Islet of Langerhans (tissue), 1 donor: Measurements from ENCODE around the gene MRE11.
"Not testable (repeated sequence)": the region's sequence is repeated elsewhere in the genome, so short reads cannot be mapped to it uniquely, and the experiment has no call there.

ENCODE experiments used
- FAIRE-seq: peaks from one replicate; lab custom pipeline; 2011; peaks lifted over from hg19 to GRCh38; lab: Jason Lieb, UNC

MRE11 gene

GRCh38 chr11:94493281-94494125 lies at the start of gene MRE11, which contains the start of gene ANKRD49:
Gene MRE11, minus strand, starts transcription at chr11:94493844. Its CDS starts 1,043 bp downstream, at chr11:94492801.
Gene ANKRD49, plus strand, starts transcription at chr11:94493984. Its CDS starts 2,710 bp downstream, at chr11:94496694.
- peak; percentile 93 for FAIRE-seq

GRCh38 chr11:94539420-94539819 lies 45.8 kb upstream of the MRE11 start:
- no peak for FAIRE-seq

DNA sequence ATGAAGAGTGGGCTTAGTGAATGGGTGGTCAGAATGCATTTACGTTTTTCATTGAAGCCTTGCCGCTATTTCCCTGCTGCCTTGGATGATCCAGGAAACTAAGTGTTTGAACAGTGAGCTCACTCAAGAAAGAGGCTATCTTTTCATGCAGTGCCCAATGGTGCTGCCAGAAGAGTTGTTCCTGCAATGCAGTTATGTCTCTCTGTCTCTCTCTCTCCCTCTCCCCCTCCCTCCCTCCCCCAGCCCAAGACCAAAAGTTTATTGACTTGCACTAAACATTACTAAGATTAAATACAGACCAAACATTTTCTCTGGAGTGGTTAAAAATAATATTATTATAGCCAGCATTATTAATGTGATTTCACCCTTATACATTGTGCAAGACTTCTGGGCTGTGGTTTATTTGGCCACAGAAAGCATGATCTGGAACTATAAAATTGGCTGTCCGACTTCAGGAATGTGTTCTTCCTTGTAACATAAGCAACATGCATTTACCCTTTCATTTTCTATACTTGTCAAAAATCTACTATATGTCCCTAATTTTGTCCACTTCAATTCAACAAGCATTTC lies 43.5 kb upstream of the MRE11 start:
- no peak for FAIRE-seq

GRCh38 chr11:94536386-94536785 lies 42.7 kb upstream of the MRE11 start:
- FAIRE-seq: no peak

GRCh38 chr11:94533696-94534630 lies 40.3 kb upstream of the MRE11 start:
- no peak for FAIRE-seq

DNA sequence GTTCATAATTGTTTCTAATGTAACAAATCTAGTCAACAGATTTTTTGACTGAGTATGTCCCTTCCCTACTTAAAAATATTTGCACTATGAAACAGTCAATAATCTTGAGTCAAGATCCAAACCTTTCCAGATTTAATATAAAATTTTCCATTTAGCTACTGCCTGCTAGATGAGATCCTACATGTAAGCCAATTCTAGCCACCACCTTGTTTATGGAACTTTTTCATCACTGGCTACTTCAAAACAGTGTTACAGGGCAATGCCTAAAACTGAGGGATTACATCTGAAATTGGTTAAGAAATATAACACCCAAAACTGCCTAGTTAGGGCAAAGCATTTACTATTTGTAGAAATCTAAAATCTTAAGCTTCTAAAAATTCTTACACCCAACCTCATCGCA lies 39.6 kb upstream of the MRE11 start:
- no peak for FAIRE-seq

- no peak for FAIRE-seq
Observed at GRCh38 chr11:94532211-94532610, 38.6 kb upstream of the MRE11 start.

DNA sequence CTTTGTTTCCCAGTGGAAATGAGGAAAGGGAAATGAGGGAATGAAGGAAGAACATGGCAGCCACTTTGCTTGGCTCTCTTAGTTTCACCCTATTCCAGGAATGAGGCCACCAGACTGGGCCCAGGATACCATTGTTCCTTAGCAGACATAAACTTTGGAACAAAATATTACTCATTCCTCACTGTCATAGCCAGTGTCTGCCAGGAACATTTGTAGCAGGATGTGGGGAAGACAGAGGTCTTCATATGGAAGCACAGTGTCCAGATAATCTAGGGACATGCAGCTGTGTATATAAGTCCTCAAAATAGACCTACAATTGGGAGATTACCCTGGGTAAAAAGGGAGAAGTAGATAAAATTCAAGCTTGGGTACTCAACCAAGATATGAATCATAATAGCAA lies 34.9 kb upstream of the MRE11 start:
- no peak for FAIRE-seq

DNA sequence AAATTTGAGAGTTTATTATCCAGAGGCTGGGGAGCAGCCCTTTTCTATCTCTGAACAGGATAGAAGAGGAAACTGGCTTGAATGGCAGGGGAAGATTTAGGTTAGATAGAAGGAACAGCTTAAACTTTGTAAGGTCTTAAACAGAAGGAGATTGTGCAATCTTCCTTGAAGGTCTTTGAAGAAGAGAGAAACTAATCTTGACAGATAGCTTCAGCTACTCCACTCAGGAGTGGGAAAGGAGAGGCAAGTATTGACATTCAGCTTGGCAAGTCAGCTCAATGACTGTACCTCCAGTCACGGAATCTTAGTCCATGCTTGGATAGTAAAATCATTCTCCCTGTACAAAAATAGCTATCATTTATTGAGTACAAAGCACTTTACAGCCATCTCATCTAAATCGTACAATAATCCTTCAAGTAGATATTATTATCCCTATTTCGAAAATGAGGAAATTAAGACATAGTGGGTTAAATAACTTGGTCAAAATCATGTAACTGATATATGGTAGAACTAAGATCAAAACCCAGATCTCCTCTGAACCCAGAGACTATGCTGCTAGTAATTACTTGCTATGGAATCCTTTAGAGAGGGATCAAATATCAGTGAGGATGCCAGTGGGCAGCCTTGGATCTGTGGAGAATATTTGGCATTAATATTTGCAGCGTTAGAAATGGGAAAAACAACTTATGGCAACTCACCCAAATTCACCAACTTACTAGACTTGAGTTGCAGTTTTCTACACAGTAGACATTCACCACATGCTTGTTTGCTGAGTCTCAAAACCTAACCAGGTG lies 33.2 kb upstream of the MRE11 start:
- FAIRE-seq: no peak

DNA sequence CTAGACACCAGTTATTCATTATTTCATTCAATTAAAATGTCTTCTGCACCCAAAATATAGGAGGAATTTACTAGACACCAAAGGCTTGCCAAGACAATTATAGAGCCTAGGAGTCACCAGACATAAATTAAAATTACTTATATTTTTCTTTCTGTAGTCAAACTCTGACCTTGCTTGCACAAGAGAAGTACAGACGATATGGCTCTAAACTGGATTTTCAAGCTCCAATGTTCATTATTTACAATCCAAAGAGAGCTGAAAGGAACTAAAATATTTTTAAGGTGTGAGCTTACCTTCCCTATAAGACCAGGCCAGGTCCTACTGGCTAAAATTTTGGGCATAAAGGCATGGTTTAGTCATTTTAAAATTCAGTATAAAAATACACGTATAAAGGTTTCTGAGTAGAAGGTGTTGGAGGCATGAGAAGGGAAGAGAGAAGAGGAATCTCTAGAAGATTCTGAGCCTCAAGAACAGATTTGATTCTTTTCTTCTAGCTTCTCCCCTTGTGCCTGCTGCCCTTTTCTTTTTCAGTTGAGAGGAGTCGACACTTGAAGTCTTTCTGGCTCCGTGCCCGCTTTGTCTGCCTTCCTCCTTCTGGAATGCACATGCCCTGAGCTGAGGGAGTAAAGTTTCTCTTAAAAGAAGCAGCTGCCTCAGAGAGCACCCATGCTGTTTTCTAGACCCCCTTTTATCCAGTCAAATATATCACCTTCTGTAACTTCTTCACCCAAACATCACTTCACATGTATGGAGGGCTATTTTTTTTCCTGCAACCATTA lies 32.1 kb upstream of the MRE11 start:
- FAIRE-seq: no peak

DNA sequence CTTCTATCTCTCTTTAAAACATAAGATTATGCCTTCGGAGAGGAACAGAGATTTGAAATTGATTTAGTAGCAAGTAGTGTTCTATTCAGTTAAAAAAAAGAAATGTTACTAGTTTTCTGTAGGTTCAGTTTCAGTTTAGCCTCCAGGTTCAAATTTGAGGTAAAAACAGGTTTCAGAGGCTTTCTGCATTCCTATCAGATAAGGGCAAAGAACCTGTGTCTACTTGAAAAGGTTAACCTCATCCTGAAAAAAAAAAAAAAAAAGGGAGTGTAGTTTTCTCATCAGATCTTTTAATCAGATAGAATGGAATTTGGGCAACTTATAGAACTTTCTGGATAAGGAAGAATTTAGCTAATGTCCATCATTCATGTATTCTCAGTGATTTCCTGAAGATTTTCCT lies 30.7 kb upstream of the MRE11 start:
- FAIRE-seq: no peak

DNA sequence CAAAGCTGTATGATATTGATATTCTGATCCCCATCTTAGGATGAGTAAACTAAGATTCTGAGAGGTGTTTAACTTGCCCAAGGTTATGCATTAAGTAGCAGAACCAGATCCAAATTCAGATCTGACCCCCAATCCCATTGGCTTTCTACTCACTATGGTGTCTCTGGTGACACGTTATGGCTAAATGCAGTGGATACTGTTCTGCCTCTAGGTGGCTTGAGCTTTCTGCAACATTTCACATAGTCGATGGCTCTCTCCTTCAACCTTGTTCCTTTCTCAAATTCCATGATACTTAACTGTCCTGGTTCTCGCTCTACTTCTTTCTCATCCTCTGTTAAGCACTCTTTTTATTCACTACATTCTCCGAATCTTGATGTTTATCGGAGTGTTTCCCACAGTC lies 28.0 kb upstream of the MRE11 start:
- FAIRE-seq: no peak

GRCh38 chr11:94519478-94520084 lies 25.9 kb upstream of the MRE11 start:
- FAIRE-seq: peak; percentile 99

DNA sequence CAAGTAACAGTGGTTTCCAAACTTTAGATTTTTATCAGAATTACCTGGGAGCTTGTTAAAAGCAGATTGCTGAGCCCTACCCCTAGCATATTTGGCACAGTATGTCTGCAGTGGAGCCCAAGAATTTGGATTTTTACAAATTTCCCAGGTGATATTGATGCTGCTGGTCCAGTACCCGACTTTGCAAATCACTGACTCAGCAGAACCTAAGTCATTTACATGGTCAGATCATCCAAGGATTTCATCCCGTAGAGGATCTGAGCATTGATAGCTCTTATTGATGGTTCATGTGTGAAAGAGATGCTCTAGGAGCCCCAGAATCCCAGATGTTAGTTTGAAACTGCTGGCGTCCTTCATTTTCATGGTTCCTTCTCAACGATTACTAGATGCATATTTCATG lies 24.7 kb upstream of the MRE11 start:
- no peak for FAIRE-seq

- no peak for FAIRE-seq
Observed at GRCh38 chr11:94516725-94517124, 23.1 kb upstream of the MRE11 start.

- no peak for FAIRE-seq
Observed at GRCh38 chr11:94515398-94515797, 21.8 kb upstream of the MRE11 start.

GRCh38 chr11:94513091-94513490 lies 19.4 kb upstream of the MRE11 start:
- no peak for FAIRE-seq

GRCh38 chr11:94511932-94512781 lies 18.5 kb upstream of the MRE11 start, which contains the start of gene C11orf97:
Gene C11orf97, plus strand, starts transcription at chr11:94512461. Its CDS starts 68 bp downstream, at chr11:94512529.
- no peak for FAIRE-seq

- FAIRE-seq: no peak
Observed at GRCh38 chr11:94507485-94507884, 13.8 kb upstream of the MRE11 start.

GRCh38 chr11:94506513-94506912 lies 12.9 kb upstream of the MRE11 start:
- not testable (repeated sequence) for FAIRE-seq
